H1 (cell line): Measurements from ENCODE around the gene SMYD3. TPM values are rescaled to one million over a fixed set of nuclear protein-coding genes. Genes with fewer than 3 reads are reported as not detected.

Source experiments
- BACH1 ChIP-seq: IDR thresholded peaks from 2 replicates; pipeline ENCODE4 v1.6.1; 2012; ENCODE audit warnings: low read length, improper control_type of control experiment
- BCL11A ChIP-seq, 2 experiments: IDR thresholded peaks; one replicate each; pipeline ENCODE4 v1.6.1; 2011; ENCODE audit warnings: low read depth in 2 of 2, low read length in 2 of 2, mild to moderate bottlenecking in 2 of 2
- CEBPB ChIP-seq: IDR thresholded peaks from 2 replicates; pipeline ENCODE4 v1.6.1; 2012; ENCODE audit warnings: low read depth, low read length
- CHD7 ChIP-seq: fragments of 300-600 bp; sonication (generic); IDR thresholded peaks from 2 replicates; pipeline ENCODE4 v1.7.1; 2012; ENCODE audit warnings: low read length, moderate library complexity, mild to moderate bottlenecking, inconsistent platforms; ENCODE audit not compliant: insufficient replicate concordance
- CTCF ChIP-seq, 3 experiments: IDR thresholded peaks; 1 replicate in 2 of 3; 2 replicates in 1 of 3; pipeline versions ENCODE4 v1.5.1 to v1.6.1; 2011; ENCODE audit warnings: low read length in 3 of 3, mild to moderate bottlenecking in 3 of 3, inconsistent platforms in 2 of 3, low read depth in 1 of 3, moderate library complexity in 1 of 3; ENCODE audit not compliant: insufficient read depth in 1 of 3; ENCODE audit errors: control extremely low read depth in 1 of 3
- FOSL1 ChIP-seq: IDR thresholded peaks from 2 replicates; pipeline ENCODE4 v1.6.1; 2011; ENCODE audit warnings: mild to moderate bottlenecking, low read depth, low read length, moderate library complexity; ENCODE audit not compliant: insufficient read depth
- JUND ChIP-seq: IDR thresholded peaks from 2 replicates; pipeline ENCODE4 v1.6.1; 2011; ENCODE audit warnings: mild to moderate bottlenecking, improper control_type of control experiment, low read length
- MAX ChIP-seq: IDR thresholded peaks from 2 replicates; pipeline ENCODE4 v1.6.1; 2012; ENCODE audit warnings: inconsistent platforms
- RNF2 ChIP-seq: fragments of 200-900, 300-1000 bp; sonication (generic); IDR thresholded peaks from 2 replicates; pipeline ENCODE4 v1.7.1; 2016; ENCODE audit warnings: borderline replicate concordance, low read depth, mild to moderate bottlenecking, antibody characterized with exemption, low read length; ENCODE audit not compliant: poor library complexity, severe bottlenecking; ENCODE audit errors: missing control alignments
- polyA plus RNA-seq, 7 experiments: library from polyadenylated mRNA; depleted of rRNA in 3 of 7; stranded (reverse) in 5 of 7; unstranded in 2 of 7; fragments of >200 nt in 5 of 7; fragments of 200-250 nt in 2 of 7; gene quantifications; 1 replicate in 5 of 7; 2 replicates in 1 of 7; 4 replicates in 1 of 7; pipeline versions ENCODE4 v1.2.1 to v1.2.3, GENCODE V29; 2011 to 2013; ENCODE audit warnings: missing spikeins in 2 of 7, mixed read lengths in 2 of 7
- total RNA-seq: library from RNA; stranded (reverse); fragmentation: NEBNext Ultra II Directional; extraction: Animal tissue kit (Norgen Biotek cat#: 25700); gene quantifications from 2 replicates; pipeline ENCODE4 v1.2.1, GENCODE V29; 2021

The SMYD3 gene
- total and polyA plus RNA-seq, 2 of the 8 experiments (the other 6 are each of a cell fraction or from before 2014, with no cell fraction given) = 17.3 to 25.4 TPM

GRCh38 chr1:245963649-245964048 lies 543.4 kb downstream of the SMYD3 start (continued):
- TF ChIP-seq CHD7 (no peak), BCL11A (IDR thresholded peaks at IDR 0.05; ENCODE audit: low read depth in 2 of 2, low read length in 2 of 2) (no peak), CEBPB (no peak), CTCF (IDR thresholded peaks at IDR 0.05; ENCODE audit: control extremely low read depth in 1 of 3, insufficient read depth in 1 of 3, low read depth in 1 of 3, low read length in 3 of 3) (no peak), MAX (no peak), RNF2 (no peak), FOSL1 (no peak), JUND (no peak), BACH1 (no peak)
